ENCODE measurements around the gene DCAF12L1.

Gene DCAF12L1

DNA sequence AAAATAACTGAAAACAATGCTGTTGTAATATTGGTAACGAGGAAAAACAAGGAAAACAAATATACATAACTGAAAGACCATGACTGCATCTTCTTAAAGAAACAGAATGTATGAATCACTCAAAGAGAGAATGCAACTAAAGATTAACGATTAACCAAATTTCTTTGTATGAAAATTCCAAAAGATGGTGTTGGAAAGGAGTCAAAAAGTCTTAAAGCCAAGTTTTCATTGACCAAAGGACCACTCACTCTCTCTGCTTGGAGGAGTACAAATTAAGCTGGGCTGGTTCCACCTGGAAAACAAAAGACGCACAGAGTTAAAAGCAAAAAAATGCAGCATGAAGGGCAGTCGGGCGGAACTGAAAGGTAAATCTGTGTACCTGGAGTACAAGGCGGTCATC lies 1.8 kb downstream of the DCAF12L1 start:
- no peak overlapping the region for H3K4me3 ChIP-seq (ENCODE audit: control insufficient read depth, low read depth, low read length)
- DNase-seq (ENCODE audit: low read depth), result no peak
- TF ChIP-seq, protein P1, sequence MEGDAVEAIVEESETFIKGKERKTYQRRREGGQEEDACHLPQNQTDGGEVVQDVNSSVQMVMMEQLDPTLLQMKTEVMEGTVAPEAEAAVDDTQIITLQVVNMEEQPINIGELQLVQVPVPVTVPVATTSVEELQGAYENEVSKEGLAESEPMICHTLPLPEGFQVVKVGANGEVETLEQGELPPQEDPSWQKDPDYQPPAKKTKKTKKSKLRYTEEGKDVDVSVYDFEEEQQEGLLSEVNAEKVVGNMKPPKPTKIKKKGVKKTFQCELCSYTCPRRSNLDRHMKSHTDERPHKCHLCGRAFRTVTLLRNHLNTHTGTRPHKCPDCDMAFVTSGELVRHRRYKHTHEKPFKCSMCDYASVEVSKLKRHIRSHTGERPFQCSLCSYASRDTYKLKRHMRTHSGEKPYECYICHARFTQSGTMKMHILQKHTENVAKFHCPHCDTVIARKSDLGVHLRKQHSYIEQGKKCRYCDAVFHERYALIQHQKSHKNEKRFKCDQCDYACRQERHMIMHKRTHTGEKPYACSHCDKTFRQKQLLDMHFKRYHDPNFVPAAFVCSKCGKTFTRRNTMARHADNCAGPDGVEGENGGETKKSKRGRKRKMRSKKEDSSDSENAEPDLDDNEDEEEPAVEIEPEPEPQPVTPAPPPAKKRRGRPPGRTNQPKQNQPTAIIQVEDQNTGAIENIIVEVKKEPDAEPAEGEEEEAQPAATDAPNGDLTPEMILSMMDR (conservative IDR thresholded peaks at IDR 0.05; ENCODE audit: control insufficient read depth, insufficient read depth, low read depth, low read length), result no peak

DNA sequence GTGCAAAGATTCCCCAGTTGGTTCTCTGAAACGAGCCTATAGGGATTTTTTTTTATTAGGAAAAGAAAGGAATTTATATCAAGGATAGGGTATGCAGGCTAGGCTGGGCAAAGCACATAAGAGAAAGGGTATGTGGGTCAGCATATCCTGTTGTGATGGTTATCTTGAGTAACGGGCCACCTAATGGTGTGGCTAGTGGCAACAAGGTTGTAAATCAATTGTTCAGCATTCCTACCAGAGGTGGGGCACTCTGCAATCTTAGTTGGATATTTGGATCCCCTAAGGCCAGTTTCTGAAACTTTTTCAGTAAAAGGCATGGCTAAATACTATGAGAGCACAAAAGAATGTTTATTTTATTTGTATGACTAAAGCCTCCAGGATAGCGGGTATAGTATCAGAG lies 42.7 kb downstream of the DCAF12L1 start:
- TF ChIP-seq, protein P1 (conservative IDR thresholded peaks at IDR 0.05; ENCODE audit: control insufficient read depth, insufficient read depth, low read depth, low read length), result no peak
- H3K4me3 ChIP-seq (ENCODE audit: control insufficient read depth, low read depth, low read length), result no peak overlapping the region
- DNase-seq (ENCODE audit: low read depth), result no peak

Data from fibroblast of mammary gland (primary cell).